SK-N-SH (cell line): ENCODE data around the gene NTNG1. TPM values are rescaled to one million over a fixed set of nuclear protein-coding genes. Genes with fewer than 3 reads are reported as not detected.

Experiments
- CTCF ChIA-PET: fragments of 300-600, 350-600 bp; formaldehyde crosslinking; extraction: SDS; loops from one replicate; lab custom pipeline; 2021; lab: Yijun Ruan, JAX
- POLR2A ChIA-PET: fragments of 350-600 bp; sonication (Branson Sonifier 250); formaldehyde crosslinking; extraction: SDS; loops from one replicate; lab custom pipeline; 2020; ENCODE audit warnings: antibody characterized with exemption, inconsistent platforms; lab: Yijun Ruan, JAX
- DNase-seq: peaks from one replicate; pipeline ENCODE4 v3.0.0; 2012
- H2AFZ ChIP-seq: fragments of 200-600 bp; sonication (generic); 2 replicates; pipeline ENCODE4 v1.8.1; 2016; ENCODE audit warnings: antibody characterized with exemption, mild to moderate bottlenecking, low read depth
- H3F3A ChIP-seq: fragments of 200-600 bp; sonication (generic); replicated peaks from 2 replicates; pipeline ENCODE3; 2016; ENCODE audit warnings: antibody characterized with exemption, mild to moderate bottlenecking; ENCODE audit not compliant: insufficient read depth
- H3K27ac ChIP-seq, 2 experiments: fragments of 200-500 bp in 1 of 2; fragments of 200-600 bp in 1 of 2; sonication (Bioruptor generic) in 1 of 2; sonication (generic), shearing (Covaris generic) in 1 of 2; 2 replicates each; pipeline versions ENCODE4 v1.5.1 to v1.6.1; 2014 to 2016; ENCODE audit warnings: low read depth in 2 of 2, inconsistent platforms in 1 of 2, low read length in 1 of 2, mild to moderate bottlenecking in 1 of 2, mixed read lengths in 1 of 2
- H3K27me3 ChIP-seq: fragments of 200-600 bp; sonication (generic), shearing (Covaris generic); 2 replicates; pipeline ENCODE4 v1.6.1; 2016; ENCODE audit warnings: mixed run types; ENCODE audit not compliant: insufficient read depth
- H3K36me3 ChIP-seq, 2 experiments: fragments of 200-500 bp in 1 of 2; fragments of 200-600 bp in 1 of 2; sonication (Bioruptor generic) in 1 of 2; sonication (generic) in 1 of 2; replicated peaks in 1 of 2; 2 replicates each; pipeline versions ENCODE3 to v1.5.1; 2014 to 2016; ENCODE audit warnings: low read length in 1 of 2, mild to moderate bottlenecking in 1 of 2; ENCODE audit not compliant: insufficient read depth in 2 of 2, control insufficient read depth in 1 of 2
- H3K4me1 ChIP-seq, 2 experiments: fragments of 200-500 bp in 1 of 2; fragments of 200-600 bp in 1 of 2; sonication (Bioruptor generic) in 1 of 2; sonication (generic), shearing (Covaris generic) in 1 of 2; 2 replicates each; pipeline versions ENCODE4 v1.5.1 to v1.6.1; 2014 to 2016; ENCODE audit warnings: low read depth in 1 of 2, low read length in 1 of 2, mixed run types in 1 of 2; ENCODE audit not compliant: insufficient read depth in 2 of 2, control insufficient read depth in 1 of 2
- H3K4me2 ChIP-seq: fragments of 200-600 bp; sonication (generic), shearing (Covaris generic); 2 replicates; pipeline ENCODE4 v1.6.1; 2017; ENCODE audit warnings: mixed run types
- H3K4me3 ChIP-seq, 2 experiments: fragments of 200-500 bp in 1 of 2; fragments of 200-600 bp in 1 of 2; sonication (Bioruptor generic) in 1 of 2; sonication (generic), shearing (Covaris generic) in 1 of 2; 2 replicates each; pipeline versions ENCODE4 v1.5.1 to v1.8.1; 2014 to 2016; ENCODE audit warnings: low read depth in 2 of 2, inconsistent platforms in 1 of 2, low read length in 1 of 2, mild to moderate bottlenecking in 1 of 2, mixed read lengths in 1 of 2, moderate library complexity in 1 of 2
- H3K79me2 ChIP-seq: fragments of 200-600 bp; sonication (generic); 2 replicates; pipeline ENCODE4 v1.8.1; 2017; ENCODE audit warnings: mild to moderate bottlenecking; ENCODE audit not compliant: insufficient read depth
- H3K9ac ChIP-seq: fragments of 200-600 bp; sonication (generic); 2 replicates; pipeline ENCODE4 v1.6.1; 2017; ENCODE audit warnings: mixed run types
- H3K9me2 ChIP-seq: fragments of 200-600 bp; sonication (generic); 2 replicates; pipeline ENCODE4 v1.6.1; 2017; ENCODE audit warnings: mixed run types
- H3K9me3 ChIP-seq: fragments of 200-600 bp; sonication (generic); 2 replicates; pipeline ENCODE4 v1.6.1; 2017; ENCODE audit warnings: mixed run types, mild to moderate bottlenecking, moderate library complexity
- H4K20me1 ChIP-seq: fragments of 200-600 bp; sonication (generic); 2 replicates; pipeline ENCODE4 v1.6.1; 2017; ENCODE audit warnings: mild to moderate bottlenecking, mixed run types; ENCODE audit not compliant: insufficient read depth
- ELF1 ChIP-seq: IDR thresholded peaks from 2 replicates; pipeline ENCODE4 v1.4.0; 2012
- EP300 ChIP-seq, 2 experiments: IDR thresholded peaks; 2 replicates each; pipeline versions ENCODE4 v1.4.0 to v1.6.1; 2012; ENCODE audit warnings: borderline replicate concordance in 1 of 2, low read depth in 1 of 2, low read length in 1 of 2
- GATA2 ChIP-seq: sonication (generic); formaldehyde crosslinking; IDR thresholded peaks from 2 replicates; pipeline ENCODE4 v1.5.0; 2020; ENCODE audit warnings: mild to moderate bottlenecking, missing genetic modification reagents
- MXI1 ChIP-seq: IDR thresholded peaks from 2 replicates; pipeline ENCODE4 v1.6.1; 2012; ENCODE audit warnings: mild to moderate bottlenecking, low read depth, low read length, improper control_type of control experiment
- NFIC ChIP-seq: IDR thresholded peaks from 2 replicates; pipeline ENCODE4 v1.4.0; 2012; ENCODE audit warnings: borderline replicate concordance
- RFX5 ChIP-seq: IDR thresholded peaks from 2 replicates; pipeline ENCODE4 v1.6.1; 2012; ENCODE audit warnings: mild to moderate bottlenecking, improper control_type of control experiment, low read length
- RXRA ChIP-seq: IDR thresholded peaks from 2 replicates; pipeline ENCODE4 v1.4.0; 2012; ENCODE audit warnings: low read depth, mild to moderate bottlenecking, borderline replicate concordance
- SIN3A ChIP-seq: IDR thresholded peaks from 2 replicates; pipeline ENCODE4 v1.6.1; 2012; ENCODE audit warnings: low read depth, mild to moderate bottlenecking, low read length, moderate library complexity, borderline replicate concordance
- SMC3 ChIP-seq: IDR thresholded peaks from 2 replicates; pipeline ENCODE4 v1.6.1; 2012; ENCODE audit warnings: low read depth, low read length, improper control_type of control experiment
- TAF1 ChIP-seq: IDR thresholded peaks from 2 replicates; pipeline ENCODE4 v1.6.1; 2012; ENCODE audit warnings: low read depth, mild to moderate bottlenecking, low read length, moderate library complexity, borderline replicate concordance
- TEAD4 ChIP-seq: IDR thresholded peaks from 2 replicates; pipeline ENCODE4 v1.4.0; 2012; ENCODE audit warnings: mild to moderate bottlenecking, borderline replicate concordance; ENCODE audit not compliant: insufficient read depth
- YY1 ChIP-seq: IDR thresholded peaks from 2 replicates; pipeline ENCODE4 v1.4.0; 2012; ENCODE audit warnings: low read depth, mild to moderate bottlenecking
- WGBS: methylation state at CpG from one replicate; pipeline ENCODE4 v1.1.6; 2017; ENCODE audit warnings: low lambda C conversion rate; 5-methylcytosine and 5-hydroxymethylcytosine counted together
- polyA plus RNA-seq, 3 experiments: library from polyadenylated mRNA; depleted of rRNA; stranded (reverse); fragments of >200 nt; gene quantifications; 2 replicates each; pipeline ENCODE4 v1.2.3, GENCODE V29; 2012
- TF ChIP-seq, protein P1 (sequence below): IDR thresholded peaks from 2 replicates; pipeline ENCODE4 v1.4.0; 2012; ENCODE audit warnings: low read depth
- TF ChIP-seq, protein P2 (sequence below): IDR thresholded peaks from 2 replicates; pipeline ENCODE4 v1.4.0; 2012; ENCODE audit warnings: low read depth, borderline replicate concordance
- TF ChIP-seq, protein P3 (sequence below): IDR thresholded peaks from 2 replicates; pipeline ENCODE4; 2012
- TF ChIP-seq, protein P4 (sequence below): IDR thresholded peaks from 2 replicates; pipeline ENCODE4 v1.6.1; 2012; ENCODE audit warnings: mild to moderate bottlenecking, low read depth, low read length, moderate library complexity

NTNG1 gene
- polyA plus RNA-seq, 1 of the 3 experiments (the other 2 are of a cell fraction), result 0.03 TPM

DNA sequence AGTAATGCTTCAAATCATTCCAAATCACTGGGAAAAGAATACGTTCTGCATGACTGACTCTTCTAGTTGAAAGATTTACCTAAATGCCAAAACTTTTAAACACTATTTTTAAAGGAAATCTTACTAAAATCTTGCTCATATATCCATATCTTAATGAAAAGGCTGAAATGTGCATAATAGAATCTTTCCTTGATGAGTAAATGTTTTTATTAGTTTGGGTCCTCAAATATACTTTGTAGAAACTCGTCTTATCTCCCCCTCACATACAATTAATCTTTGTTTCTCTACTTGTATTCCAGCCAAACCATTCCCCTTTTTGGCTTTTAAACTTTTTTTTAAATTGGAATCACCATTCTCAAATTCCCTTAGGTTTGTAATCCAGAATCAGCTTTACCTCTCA, 110.2 kb downstream of the NTNG1 start:
- Histone ChIP-seq H3K9me2 (no peaks in the 10 kb centered on the region), H3K9me3 (no peaks in the 10 kb centered on the region)
- TF ChIP-seq SIN3A, result no peak
- no peak for TF ChIP-seq TAF1
- no peak for TF ChIP-seq ELF1
- TF ChIP-seq, all 33 proteins: peak for 0
- Histone ChIP-seq H2AFZ (no peak overlapping the region), H3K4me1 (peaks cover 0 to 43% of the 10 kb centered on the region in 2 experiments; a peak in 1 of 4 replicates), H4K20me1 (no peaks in the 10 kb centered on the region), H3K27me3 (no peaks in the 10 kb centered on the region), H3F3A (no peaks in the 10 kb centered on the region), H3K36me3 (no peaks in the 10 kb centered on the region), H3K9ac (no peak overlapping the region), H3K27ac (no peak overlapping the region), H3K4me3 (no peak overlapping the region), H3K4me2 (no peak overlapping the region), H3K79me2 (no peaks in the 10 kb centered on the region)
- ChIA-PET POLR2A (no interaction called here), CTCF (no interaction called here)
- no peak for DNase-seq
- WGBS, result 15% methylated on average over 2 of the region's 2 CpGs

DNA sequence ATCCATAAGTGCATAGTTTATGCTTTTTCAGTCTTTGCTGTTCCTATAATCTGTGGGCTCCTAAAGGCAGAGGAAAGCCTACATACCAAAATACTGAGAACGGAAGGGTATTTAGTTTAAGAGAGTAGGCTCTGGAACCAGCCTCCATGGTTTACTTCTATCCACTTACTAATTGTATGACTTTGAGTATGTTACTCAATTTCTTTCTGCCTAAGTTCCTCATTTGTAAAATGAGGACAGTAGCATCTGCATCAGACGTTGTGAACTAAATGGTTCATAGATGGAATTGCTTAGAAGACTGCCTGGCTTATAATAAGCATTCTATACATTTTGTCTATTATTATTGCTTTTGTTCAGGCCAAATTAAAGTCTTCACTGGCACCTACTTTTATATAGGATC, 111.0 kb downstream of the NTNG1 start:
- WGBS, result 44% methylated on average over 2 of the region's 2 CpGs
- Histone ChIP-seq H3F3A (no peaks in the 10 kb centered on the region), H3K9ac (no peak overlapping the region), H3K9me3 (no peaks in the 10 kb centered on the region), H3K36me3 (no peaks in the 10 kb centered on the region), H3K27ac (no peak overlapping the region), H3K4me3 (no peak overlapping the region), H4K20me1 (no peaks in the 10 kb centered on the region), H2AFZ (no peak overlapping the region), H3K4me2 (no peak overlapping the region), H3K79me2 (no peaks in the 10 kb centered on the region), H3K4me1 (peaks cover 0 to 43% of the 10 kb centered on the region in 2 experiments; a peak in 1 of 4 replicates), H3K27me3 (no peaks in the 10 kb centered on the region), H3K9me2 (no peaks in the 10 kb centered on the region)
- no peak for TF ChIP-seq ELF1
- no peak for DNase-seq
- POLR2A ChIA-PET, result no interaction called here
- CTCF ChIA-PET, result no interaction called here

DNA sequence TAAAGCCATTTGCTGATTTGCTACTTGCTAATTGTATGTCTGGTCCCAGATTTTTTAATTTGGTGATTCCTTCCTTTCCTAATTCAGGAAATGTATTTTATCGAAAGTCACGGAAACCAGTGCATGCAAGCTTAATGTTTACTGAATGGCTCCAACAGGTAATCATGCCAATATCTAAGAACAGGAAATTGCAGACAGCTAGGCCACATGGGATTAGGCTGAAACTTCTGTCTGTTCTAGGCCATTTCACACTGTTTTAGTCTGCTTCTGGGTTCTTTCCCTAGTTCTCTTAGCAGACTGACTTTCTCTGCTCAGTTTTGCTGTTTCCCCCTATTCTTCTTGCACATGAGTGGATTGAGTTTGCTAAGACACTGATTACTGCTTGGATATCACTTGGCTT, 111.4 kb downstream of the NTNG1 start:
- Histone ChIP-seq H2AFZ (no peak overlapping the region), H3K27me3 (no peaks in the 10 kb centered on the region), H3F3A (no peaks in the 10 kb centered on the region), H3K9me2 (no peaks in the 10 kb centered on the region), H3K27ac (no peak overlapping the region), H3K36me3 (no peaks in the 10 kb centered on the region), H3K9ac (no peak overlapping the region), H3K9me3 (no peaks in the 10 kb centered on the region), H3K4me2 (no peak overlapping the region), H3K4me3 (no peak overlapping the region), H4K20me1 (no peaks in the 10 kb centered on the region), H3K4me1 (peaks cover 0 to 39% of the 10 kb centered on the region in 2 experiments; a peak in 1 of 4 replicates), H3K79me2 (no peaks in the 10 kb centered on the region)
- no peak for DNase-seq
- WGBS, result 40% methylated on average over 2 of the region's 2 CpGs
- POLR2A ChIA-PET, result no interaction called here
- CTCF ChIA-PET, result no interaction called here
- TF ChIP-seq, protein P1, sequence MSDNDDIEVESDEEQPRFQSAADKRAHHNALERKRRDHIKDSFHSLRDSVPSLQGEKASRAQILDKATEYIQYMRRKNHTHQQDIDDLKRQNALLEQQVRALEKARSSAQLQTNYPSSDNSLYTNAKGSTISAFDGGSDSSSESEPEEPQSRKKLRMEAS, result no peak
- no peak for TF ChIP-seq TEAD4
- TF ChIP-seq, protein P2, sequence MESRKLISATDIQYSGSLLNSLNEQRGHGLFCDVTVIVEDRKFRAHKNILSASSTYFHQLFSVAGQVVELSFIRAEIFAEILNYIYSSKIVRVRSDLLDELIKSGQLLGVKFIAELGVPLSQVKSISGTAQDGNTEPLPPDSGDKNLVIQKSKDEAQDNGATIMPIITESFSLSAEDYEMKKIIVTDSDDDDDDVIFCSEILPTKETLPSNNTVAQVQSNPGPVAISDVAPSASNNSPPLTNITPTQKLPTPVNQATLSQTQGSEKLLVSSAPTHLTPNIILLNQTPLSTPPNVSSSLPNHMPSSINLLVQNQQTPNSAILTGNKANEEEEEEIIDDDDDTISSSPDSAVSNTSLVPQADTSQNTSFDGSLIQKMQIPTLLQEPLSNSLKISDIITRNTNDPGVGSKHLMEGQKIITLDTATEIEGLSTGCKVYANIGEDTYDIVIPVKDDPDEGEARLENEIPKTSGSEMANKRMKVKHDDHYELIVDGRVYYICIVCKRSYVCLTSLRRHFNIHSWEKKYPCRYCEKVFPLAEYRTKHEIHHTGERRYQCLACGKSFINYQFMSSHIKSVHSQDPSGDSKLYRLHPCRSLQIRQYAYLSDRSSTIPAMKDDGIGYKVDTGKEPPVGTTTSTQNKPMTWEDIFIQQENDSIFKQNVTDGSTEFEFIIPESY, result no peak
- TF ChIP-seq TAF1, result no peak
- TF ChIP-seq YY1, result no peak
- no peak for TF ChIP-seq SMC3
- no peak for TF ChIP-seq RFX5
- TF ChIP-seq NFIC, result no peak
- no peak for TF ChIP-seq MXI1
- no peak for TF ChIP-seq ELF1
- TF ChIP-seq, protein P3, sequence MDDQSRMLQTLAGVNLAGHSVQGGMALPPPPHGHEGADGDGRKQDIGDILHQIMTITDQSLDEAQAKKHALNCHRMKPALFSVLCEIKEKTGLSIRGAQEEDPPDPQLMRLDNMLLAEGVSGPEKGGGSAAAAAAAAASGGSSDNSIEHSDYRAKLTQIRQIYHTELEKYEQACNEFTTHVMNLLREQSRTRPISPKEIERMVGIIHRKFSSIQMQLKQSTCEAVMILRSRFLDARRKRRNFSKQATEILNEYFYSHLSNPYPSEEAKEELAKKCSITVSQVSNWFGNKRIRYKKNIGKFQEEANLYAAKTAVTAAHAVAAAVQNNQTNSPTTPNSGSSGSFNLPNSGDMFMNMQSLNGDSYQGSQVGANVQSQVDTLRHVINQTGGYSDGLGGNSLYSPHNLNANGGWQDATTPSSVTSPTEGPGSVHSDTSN, result no peak
- TF ChIP-seq, protein P4, sequence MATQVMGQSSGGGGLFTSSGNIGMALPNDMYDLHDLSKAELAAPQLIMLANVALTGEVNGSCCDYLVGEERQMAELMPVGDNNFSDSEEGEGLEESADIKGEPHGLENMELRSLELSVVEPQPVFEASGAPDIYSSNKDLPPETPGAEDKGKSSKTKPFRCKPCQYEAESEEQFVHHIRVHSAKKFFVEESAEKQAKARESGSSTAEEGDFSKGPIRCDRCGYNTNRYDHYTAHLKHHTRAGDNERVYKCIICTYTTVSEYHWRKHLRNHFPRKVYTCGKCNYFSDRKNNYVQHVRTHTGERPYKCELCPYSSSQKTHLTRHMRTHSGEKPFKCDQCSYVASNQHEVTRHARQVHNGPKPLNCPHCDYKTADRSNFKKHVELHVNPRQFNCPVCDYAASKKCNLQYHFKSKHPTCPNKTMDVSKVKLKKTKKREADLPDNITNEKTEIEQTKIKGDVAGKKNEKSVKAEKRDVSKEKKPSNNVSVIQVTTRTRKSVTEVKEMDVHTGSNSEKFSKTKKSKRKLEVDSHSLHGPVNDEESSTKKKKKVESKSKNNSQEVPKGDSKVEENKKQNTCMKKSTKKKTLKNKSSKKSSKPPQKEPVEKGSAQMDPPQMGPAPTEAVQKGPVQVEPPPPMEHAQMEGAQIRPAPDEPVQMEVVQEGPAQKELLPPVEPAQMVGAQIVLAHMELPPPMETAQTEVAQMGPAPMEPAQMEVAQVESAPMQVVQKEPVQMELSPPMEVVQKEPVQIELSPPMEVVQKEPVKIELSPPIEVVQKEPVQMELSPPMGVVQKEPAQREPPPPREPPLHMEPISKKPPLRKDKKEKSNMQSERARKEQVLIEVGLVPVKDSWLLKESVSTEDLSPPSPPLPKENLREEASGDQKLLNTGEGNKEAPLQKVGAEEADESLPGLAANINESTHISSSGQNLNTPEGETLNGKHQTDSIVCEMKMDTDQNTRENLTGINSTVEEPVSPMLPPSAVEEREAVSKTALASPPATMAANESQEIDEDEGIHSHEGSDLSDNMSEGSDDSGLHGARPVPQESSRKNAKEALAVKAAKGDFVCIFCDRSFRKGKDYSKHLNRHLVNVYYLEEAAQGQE, result no peak
- TF ChIP-seq RXRA, result no peak
- TF ChIP-seq EP300 (IDR thresholded peaks at IDR 0.05; ENCODE audit: borderline replicate concordance in 1 of 2, low read depth in 1 of 2, low read length in 1 of 2), result no peak
- TF ChIP-seq GATA2 (CRISPR knock-in tag), result no peak
